ENCODE data around the gene ANAPC2.

- no peak for TF ChIP-seq CTCF (IDR thresholded peaks at IDR 0.05; ENCODE audit: low read depth, low read length, missing input control)
- TF ChIP-seq SP1 (IDR thresholded peaks at IDR 0.05): no peak
- no peak for TF ChIP-seq YY1 (IDR thresholded peaks at IDR 0.05)
- TF ChIP-seq JUND (IDR thresholded peaks at IDR 0.05): no peak
Measured at GRCh38 chr9:137189297-137190295, 1.2 kb upstream of the ANAPC2 start.
